Spleen (tissue), 11 donors: ENCODE measurements around the gene SPANXN2. TPM values are rescaled to one million over a fixed set of nuclear protein-coding genes. Genes with fewer than 3 reads are reported as not detected.

Experiments
- DNase-seq: peaks from one replicate; pipeline ENCODE4 v3.0.0-alpha.2; 2020
- H3K27ac ChIP-seq, 8 donors: fragments of 200-600 bp; sonication (generic) in 7 of 8; 1 replicate in 4 of 8; 2 replicates in 4 of 8; pipeline versions ENCODE4 v1.5.0 to v1.8.0; 2016 to 2021; ENCODE audit warnings: inconsistent platforms in 4 of 8, mild to moderate bottlenecking in 4 of 8, moderate library complexity in 1 of 8
- H3K27me3 ChIP-seq, 7 donors: fragments of 200-600 bp; sonication (generic) in 6 of 7; replicated peaks in 1 of 7; 1 replicate in 4 of 7; 2 replicates in 3 of 7; pipeline versions ENCODE4 v1.5.0 to v1.8.0; 2016 to 2021; ENCODE audit warnings: inconsistent platforms in 3 of 7, mild to moderate bottlenecking in 1 of 7
- H3K36me3 ChIP-seq, 6 donors: fragments of 200-600 bp; sonication (generic) in 5 of 6; 1 replicate in 4 of 6; 2 replicates in 2 of 6; pipeline versions ENCODE4 v1.5.0 to v1.8.0; 2016 to 2021; ENCODE audit warnings: inconsistent platforms in 2 of 6
- H3K4me1 ChIP-seq, 6 donors: fragments of 200-600 bp; sonication (generic) in 5 of 6; 1 replicate in 3 of 6; 2 replicates in 3 of 6; pipeline versions ENCODE4 v1.5.0 to v1.8.0; 2016 to 2021; ENCODE audit warnings: inconsistent platforms in 3 of 6
- H3K4me3 ChIP-seq, 8 donors: fragments of 200-600 bp; sonication (generic) in 7 of 8; 1 replicate in 4 of 8; 2 replicates in 4 of 8; pipeline versions ENCODE4 v1.5.0 to v1.8.0; 2016 to 2021; ENCODE audit warnings: inconsistent platforms in 4 of 8, mild to moderate bottlenecking in 4 of 8, moderate library complexity in 2 of 8
- H3K9me3 ChIP-seq, 8 donors: fragments of 200-600 bp; sonication (generic) in 7 of 8; 1 replicate in 4 of 8; 2 replicates in 4 of 8; pipeline versions ENCODE4 v1.5.0 to v1.8.0; 2016 to 2021; ENCODE audit warnings: inconsistent platforms in 4 of 8
- POLR2A ChIP-seq, 3 donors: fragments of 450-650 bp; IDR thresholded peaks; one replicate each; pipeline ENCODE4 v1.5.1; 2017; ENCODE audit warnings: antibody characterized with exemption in 3 of 3, mild to moderate bottlenecking in 1 of 3
- POLR2AphosphoS5 ChIP-seq, 3 donors: sonication (generic); formaldehyde crosslinking; IDR thresholded peaks; one replicate each; pipeline ENCODE4 v1.5.1; 2017; ENCODE audit warnings: antibody characterized with exemption in 3 of 3
- WGBS, 5 donors: extraction: QIAGEN DNeasy Blood & Tissue Kit in 3 of 5; methylation state at CpG; one replicate each; pipeline versions ENCODE4 v1.1.5 to v1.1.7; 2013 to 2018; 5-methylcytosine and 5-hydroxymethylcytosine counted together
- intact Hi-C: fragments of 100-400 bp; cut with DNase I; formaldehyde crosslinking; loops from one replicate; pipeline ENCODE4 v1.15.0; 2023; ENCODE audit warnings: low total_unique reads
- polyA plus RNA-seq, 3 donors: library from polyadenylated mRNA; stranded (reverse); fragments of 200-250 nt; gene quantifications; one replicate each; pipeline ENCODE4 v1.2.1, GENCODE V29; 2013
- total RNA-seq, 7 donors: library from RNA; depleted of rRNA in 3 of 7; stranded (reverse); fragments of >200 nt in 3 of 7; fragmentation: NEBNext Ultra II Directional in 4 of 7; extraction: Animal tissue kit (Norgen Biotek cat#: 25700) in 4 of 7; gene quantifications; one replicate each; pipeline versions ENCODE4 v1.1.0 to v1.2.1, GENCODE V29; 2016 to 2021
- TF ChIP-seq, protein P1 (sequence below), 11 experiments: fragments of 200-600 bp in 7 of 11; fragments of 450-650 bp in 4 of 11; sonication (generic) in 4 of 11; IDR thresholded peaks in 8 of 11; conservative IDR thresholded peaks in 3 of 11; 1 replicate in 7 of 11; 2 replicates in 4 of 11; pipeline versions ENCODE4 v1.4.0 to v1.8.0; 2016 to 2021; ENCODE audit warnings: antibody characterized with exemption in 11 of 11, inconsistent platforms in 4 of 11, mild to moderate bottlenecking in 1 of 11
- donor health status: healthy with polysubstance abuse.
- donor health status: DM: no; HTN: no; CAD: no; lungs with moderate emphysema.
- donor health status: DM: no; HTN: no; CAD: no.
- donor health status: Bipolar disorder and iron deficiency.
- donor health status: healthy.
- donor health status: DM: no; HTN: no; CAD: no.
- donor health status: DM: yes; HTN: yes; CAD: no.

SPANXN2 gene
- total and polyA plus RNA-seq, 10 donors = not detected

DNA sequence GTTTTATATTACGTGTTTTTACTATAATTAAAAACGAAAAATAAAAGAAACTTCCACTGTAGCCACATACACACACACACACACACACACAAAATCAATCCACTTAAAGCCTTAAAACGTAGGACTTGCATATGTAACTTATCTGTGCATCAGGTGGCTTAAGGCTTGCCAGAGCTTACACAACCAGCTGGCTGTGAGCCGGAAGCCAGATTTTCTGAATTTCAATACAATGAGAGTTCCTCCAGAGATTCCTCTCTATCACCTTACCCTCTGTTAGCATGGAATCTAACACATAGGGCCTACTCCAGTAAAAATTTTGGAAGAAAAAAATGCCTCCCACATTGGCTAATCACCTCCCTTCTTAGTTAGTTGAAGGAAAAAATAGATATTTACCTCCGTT is 56.8 kb downstream of the SPANXN2 start:
- TF ChIP-seq POLR2A (IDR thresholded peaks at IDR 0.05) = no peak
- TF ChIP-seq, protein P1, sequence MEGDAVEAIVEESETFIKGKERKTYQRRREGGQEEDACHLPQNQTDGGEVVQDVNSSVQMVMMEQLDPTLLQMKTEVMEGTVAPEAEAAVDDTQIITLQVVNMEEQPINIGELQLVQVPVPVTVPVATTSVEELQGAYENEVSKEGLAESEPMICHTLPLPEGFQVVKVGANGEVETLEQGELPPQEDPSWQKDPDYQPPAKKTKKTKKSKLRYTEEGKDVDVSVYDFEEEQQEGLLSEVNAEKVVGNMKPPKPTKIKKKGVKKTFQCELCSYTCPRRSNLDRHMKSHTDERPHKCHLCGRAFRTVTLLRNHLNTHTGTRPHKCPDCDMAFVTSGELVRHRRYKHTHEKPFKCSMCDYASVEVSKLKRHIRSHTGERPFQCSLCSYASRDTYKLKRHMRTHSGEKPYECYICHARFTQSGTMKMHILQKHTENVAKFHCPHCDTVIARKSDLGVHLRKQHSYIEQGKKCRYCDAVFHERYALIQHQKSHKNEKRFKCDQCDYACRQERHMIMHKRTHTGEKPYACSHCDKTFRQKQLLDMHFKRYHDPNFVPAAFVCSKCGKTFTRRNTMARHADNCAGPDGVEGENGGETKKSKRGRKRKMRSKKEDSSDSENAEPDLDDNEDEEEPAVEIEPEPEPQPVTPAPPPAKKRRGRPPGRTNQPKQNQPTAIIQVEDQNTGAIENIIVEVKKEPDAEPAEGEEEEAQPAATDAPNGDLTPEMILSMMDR (IDR thresholded peaks at IDR 0.05 in 8 of 11, conservative IDR thresholded peaks at IDR 0.05 in 3 of 11) = no peak
- TF ChIP-seq POLR2AphosphoS5 (IDR thresholded peaks at IDR 0.05) = no peak
- no peak for DNase-seq
- no peaks in the 10 kb centered on the region for H3K9me3 ChIP-seq
- no peaks in the 10 kb centered on the region for H3K4me1 ChIP-seq
- WGBS, 5 donors = 50 to 80% (median 58%) methylated on average over 5 of the region's 5 CpGs
- intact Hi-C loops = no loop called here
- H3K27ac ChIP-seq = no peak overlapping the region
- H3K36me3 ChIP-seq = no peaks in the 10 kb centered on the region
- no peak overlapping the region for H3K4me3 ChIP-seq
- H3K27me3 ChIP-seq = peaks cover 0 to 4% (median 0%) of the 10 kb centered on the region in 7 donors

Other genes starting within 250 kb of the SPANXN2 start
- gene SPANXN3, start 203.3 kb downstream of the SPANXN2 start, total RNA-seq = not detected
- not detected for gene SPANXN3, start 203.3 kb downstream of the SPANXN2 start, polyA plus RNA-seq
- gene SLITRK4, start 84.7 kb downstream of the SPANXN2 start, total RNA-seq = 1 to 10 TPM in 2 of 7 donors, under 1 TPM in 4, not detected in 1; 0.24 to 1.5 (median 0.42) TPM
- gene SLITRK4, start 84.7 kb downstream of the SPANXN2 start, polyA plus RNA-seq = under 1 TPM; 0.07 to 0.15 (median 0.13) TPM
- gene UBE2NL, start 163.3 kb upstream of the SPANXN2 start, total RNA-seq = not detected
- gene UBE2NL, start 163.3 kb upstream of the SPANXN2 start, polyA plus RNA-seq = not detected